Heart left ventricle (tissue), 16 donors: ENCODE results near the gene MGAT4D. TPM values are rescaled to one million over a fixed set of nuclear protein-coding genes. Genes with fewer than 3 reads are reported as not detected.

Source experiments
- ATAC-seq, 4 donors: fragments of 200-7000 bp; cut with Tn5 transposase; one replicate each; pipeline ENCODE4 v1.9.1; 2020 to 2022; ENCODE audit warnings: moderate library complexity in 4 of 4, mild to moderate bottlenecking in 3 of 4, moderate number of reproducible peaks in 1 of 4
- DNase-seq, 5 donors: peaks; one replicate each; pipeline ENCODE4 v3.0.0-alpha.2; 2020
- H3K27ac ChIP-seq, 12 donors: fragments of 200-600 bp; sonication (generic) in 4 of 12; one replicate each; pipeline versions ENCODE4 v1.5.0 to v1.8.0; 2016 to 2022; ENCODE audit warnings: mild to moderate bottlenecking in 2 of 12
- H3K27me3 ChIP-seq, 9 donors: fragments of 200-600 bp; sonication (generic) in 2 of 9; one replicate each; pipeline versions ENCODE4 v1.5.1 to v1.8.0; 2016 to 2022; ENCODE audit warnings: mild to moderate bottlenecking in 3 of 9
- H3K36me3 ChIP-seq, 9 donors: fragments of 200-600 bp; sonication (generic) in 2 of 9; one replicate each; pipeline versions ENCODE4 v1.5.0 to v1.8.0; 2018 to 2022; ENCODE audit warnings: mild to moderate bottlenecking in 2 of 9
- H3K4me1 ChIP-seq, 12 donors: fragments of 200-600 bp; sonication (generic) in 4 of 12; one replicate each; pipeline versions ENCODE4 v1.5.0 to v1.8.0; 2016 to 2022; ENCODE audit warnings: mild to moderate bottlenecking in 3 of 12
- H3K4me3 ChIP-seq, 12 donors: fragments of 200-600 bp; sonication (generic) in 4 of 12; one replicate each; pipeline versions ENCODE4 v1.5.0 to v1.8.0; 2017 to 2022; ENCODE audit warnings: mild to moderate bottlenecking in 9 of 12, moderate library complexity in 4 of 12
- H3K9me3 ChIP-seq, 12 donors: fragments of 200-600 bp; sonication (generic) in 4 of 12; one replicate each; pipeline versions ENCODE4 v1.5.0 to v1.8.0; 2016 to 2022; ENCODE audit warnings: mild to moderate bottlenecking in 1 of 12
- POLR2A ChIP-seq, 2 donors: fragments of 450-650 bp; IDR thresholded peaks; one replicate each; pipeline ENCODE4 v1.6.1; 2017; ENCODE audit warnings: antibody characterized with exemption in 2 of 2, mild to moderate bottlenecking in 2 of 2, moderate library complexity in 2 of 2
- WGBS, 4 donors: extraction: QIAGEN DNeasy Blood & Tissue Kit in 2 of 4; methylation state at CpG; one replicate each; pipeline versions ENCODE4 v1.1.5 to v1.1.7; 2013 to 2018; 5-methylcytosine and 5-hydroxymethylcytosine counted together
- intact Hi-C, 10 donors: fragments of 100-400 bp; cut with DNase I; formaldehyde crosslinking; loops; one replicate each; pipeline versions ENCODE4 v1.11.1 to v1.14.2; 2022
- polyA plus RNA-seq, 2 donors: library from polyadenylated mRNA; stranded (reverse); fragments of 200-250 nt; gene quantifications; one replicate each; pipeline ENCODE4 v1.2.3, GENCODE V29; 2013
- total RNA-seq, 9 donors: library from RNA; depleted of rRNA in 2 of 9; stranded (reverse); fragments of >200 nt in 2 of 9; fragmentation: NEBNext Ultra II Directional in 3 of 9; extraction: Animal tissue kit (Norgen Biotek cat#: 25700) in 3 of 9; gene quantifications; one replicate each; pipeline versions ENCODE4 v1.1.0 to v1.2.4, GENCODE V29; 2016 to 2023
- TF ChIP-seq, protein P1 (sequence below), 12 donors: fragments of 200-600 bp; sonication (generic) in 4 of 12; IDR thresholded peaks; one replicate each; pipeline versions ENCODE4 v1.5.0 to v1.8.0; 2018 to 2022; ENCODE audit warnings: antibody characterized with exemption in 12 of 12, mild to moderate bottlenecking in 5 of 12
- donor health status: ischemic (EF 13 %, LVEDD 7.1; RV severe dilation, severe dysfunction).
- donor health status: healthy with polysubstance abuse.
- donor health status: DM: no; HTN: yes; CAD: no.
- donor health status: DM: no; HTN: no; CAD: no.
- donor health status: ischemic (EF 25% LVEDD 6.9; RV normal size, moderate dysfunction).
- donor health status: ischemic (EF 25% LVEDD 5.7; RV mildly dilated, moderate dysfunction).
- donor health status: healthy.
- donor health status: DM: yes; HTN: yes; CAD: no.
- donor health status: ischemic (EF 35%, LVEDD 5.7; RV mildly dilated, moderate dysfunction).
- donor health status: nonischemic (EF 11% LVEDD 7.7; RV severe dilation, severe dysfunction).
- donor health status: DM: yes; HTN: yes; CAD: no.
- donor health status: PGD.
- donor health status: ischemic (EF 29% LVEDD 5.4; RV normal size, mild dysfunction).
- donor health status: nonischemic (EF 23%, LVEDD 6.1; RV moderate dilation, normal function).

Gene MGAT4D
- total and polyA plus RNA-seq, 11 donors: not detected

DNA sequence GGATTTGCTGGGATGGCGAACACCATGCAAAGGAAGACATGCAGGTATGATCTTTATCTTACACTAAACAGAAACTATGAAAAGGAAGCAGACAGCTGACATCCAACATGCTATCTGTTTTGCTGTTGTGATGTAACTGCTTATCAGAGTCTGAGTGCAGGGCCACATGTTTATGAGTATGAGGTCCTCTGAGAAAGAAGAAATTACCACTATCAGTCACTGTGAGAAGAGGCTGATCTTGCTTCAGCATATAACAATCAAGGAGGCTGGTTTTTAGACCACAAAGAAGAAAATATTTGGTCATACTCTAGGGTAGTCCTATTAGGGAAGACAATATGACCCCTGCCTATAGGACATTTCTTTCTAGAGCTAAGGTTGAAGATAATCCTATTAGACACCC lies 89.1 kb downstream of the MGAT4D start:
- Histone ChIP-seq H3K4me3 (no peak overlapping the region), H3K27ac (no peak overlapping the region), H3K4me1 (no peaks in the 10 kb centered on the region), H3K9me3 (no peaks in the 10 kb centered on the region), H3K27me3 (peaks cover 0 to 6% (median 0%) of the 10 kb centered on the region in 9 donors), H3K36me3 (peaks cover 0 to 4% (median 0%) of the 10 kb centered on the region in 9 donors)
- DNase-seq: no peak
- intact Hi-C loops: no loop called here
- ATAC-seq: no peak
- TF ChIP-seq POLR2A (IDR thresholded peaks at IDR 0.05): no peak
- TF ChIP-seq, protein P1, sequence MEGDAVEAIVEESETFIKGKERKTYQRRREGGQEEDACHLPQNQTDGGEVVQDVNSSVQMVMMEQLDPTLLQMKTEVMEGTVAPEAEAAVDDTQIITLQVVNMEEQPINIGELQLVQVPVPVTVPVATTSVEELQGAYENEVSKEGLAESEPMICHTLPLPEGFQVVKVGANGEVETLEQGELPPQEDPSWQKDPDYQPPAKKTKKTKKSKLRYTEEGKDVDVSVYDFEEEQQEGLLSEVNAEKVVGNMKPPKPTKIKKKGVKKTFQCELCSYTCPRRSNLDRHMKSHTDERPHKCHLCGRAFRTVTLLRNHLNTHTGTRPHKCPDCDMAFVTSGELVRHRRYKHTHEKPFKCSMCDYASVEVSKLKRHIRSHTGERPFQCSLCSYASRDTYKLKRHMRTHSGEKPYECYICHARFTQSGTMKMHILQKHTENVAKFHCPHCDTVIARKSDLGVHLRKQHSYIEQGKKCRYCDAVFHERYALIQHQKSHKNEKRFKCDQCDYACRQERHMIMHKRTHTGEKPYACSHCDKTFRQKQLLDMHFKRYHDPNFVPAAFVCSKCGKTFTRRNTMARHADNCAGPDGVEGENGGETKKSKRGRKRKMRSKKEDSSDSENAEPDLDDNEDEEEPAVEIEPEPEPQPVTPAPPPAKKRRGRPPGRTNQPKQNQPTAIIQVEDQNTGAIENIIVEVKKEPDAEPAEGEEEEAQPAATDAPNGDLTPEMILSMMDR (IDR thresholded peaks at IDR 0.05): no peak
- 79 to 92% (median 87%) methylated on average over 1 of the region's 1 CpG for WGBS, 4 donors

DNA sequence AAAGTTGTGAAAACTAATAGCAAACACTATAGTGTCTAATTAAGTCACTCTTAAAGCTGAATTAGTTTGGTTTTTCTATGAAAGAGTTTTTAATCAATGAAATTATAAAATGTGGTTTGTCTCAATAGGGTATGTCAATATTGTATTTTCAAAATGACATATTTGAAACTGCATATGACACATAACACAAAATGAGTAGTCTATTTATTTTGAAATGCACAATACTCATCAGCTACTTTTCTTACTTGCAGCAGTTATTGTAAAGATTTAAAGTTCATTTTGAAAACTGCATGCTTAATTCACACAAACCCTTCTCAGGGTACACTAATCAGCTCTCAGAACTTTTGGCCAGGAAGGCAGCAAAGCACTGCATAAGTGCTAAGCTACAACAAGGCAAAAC lies 91.8 kb downstream of the MGAT4D start:
- no peak for TF ChIP-seq POLR2A (IDR thresholded peaks at IDR 0.05)
- TF ChIP-seq, protein P1 (IDR thresholded peaks at IDR 0.05): no peak
- Histone ChIP-seq H3K4me1 (no peaks in the 10 kb centered on the region), H3K36me3 (peaks cover 0 to 11% (median 0%) of the 10 kb centered on the region in 9 donors), H3K4me3 (no peak overlapping the region), H3K9me3 (no peaks in the 10 kb centered on the region), H3K27me3 (no peaks in the 10 kb centered on the region), H3K27ac (no peak overlapping the region)
- intact Hi-C loops: no loop called here
- DNase-seq (no peak), ATAC-seq (no peak)

DNA sequence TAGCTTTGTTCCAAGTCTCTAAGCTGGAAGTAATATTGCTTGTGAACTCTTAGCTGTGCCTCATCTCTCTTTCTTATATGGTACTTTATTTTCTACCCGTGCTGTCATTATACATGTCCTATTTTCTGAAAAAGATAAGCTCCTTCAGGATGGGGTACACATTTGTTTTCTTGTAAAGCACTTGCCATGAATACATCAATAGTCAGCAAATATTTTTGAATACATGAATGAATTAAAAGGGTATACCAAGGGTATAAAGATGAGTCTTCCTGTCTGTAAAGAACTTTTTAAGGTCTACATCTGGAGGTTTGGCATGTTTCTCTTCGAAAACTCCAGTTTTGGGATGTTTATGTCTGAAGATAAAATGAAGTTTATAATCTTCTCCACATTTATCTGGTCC lies 98.0 kb downstream of the MGAT4D start:
- 64 to 77% (median 72%) methylated on average over 2 of the region's 2 CpGs for WGBS, 4 donors
- TF ChIP-seq POLR2A (IDR thresholded peaks at IDR 0.05): no peak
- TF ChIP-seq, protein P1 (IDR thresholded peaks at IDR 0.05): no peak
- Histone ChIP-seq H3K9me3 (no peaks in the 10 kb centered on the region), H3K4me1 (no peaks in the 10 kb centered on the region), H3K4me3 (no peak overlapping the region), H3K27ac (no peak overlapping the region), H3K27me3 (no peaks in the 10 kb centered on the region), H3K36me3 (peaks cover 0 to 27% (median 0%) of the 10 kb centered on the region in 9 donors)
- DNase-seq: no peak
- intact Hi-C loops: no loop called here
- no peak for ATAC-seq

DNA sequence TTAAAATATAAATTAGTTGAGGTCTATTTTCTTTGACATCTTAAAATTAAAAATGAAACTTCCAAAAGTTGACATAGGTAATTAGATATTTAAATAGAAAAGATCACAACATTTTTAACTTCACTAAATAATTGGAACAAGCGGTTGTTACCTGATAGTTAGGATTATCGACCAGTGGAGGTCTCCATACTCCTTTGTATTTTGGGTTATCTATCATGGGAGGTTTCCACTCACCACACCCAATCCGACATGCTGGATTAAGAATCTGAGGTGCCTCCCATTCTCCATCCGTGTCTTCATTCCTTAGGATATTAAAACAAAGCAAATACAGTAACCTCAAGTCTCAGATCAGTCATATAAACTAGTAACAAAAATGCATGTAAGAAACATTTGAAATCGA lies 102.4 kb downstream of the MGAT4D start:
- Histone ChIP-seq H3K4me1 (no peaks in the 10 kb centered on the region), H3K4me3 (no peak overlapping the region), H3K36me3 (peaks cover 0 to 50% (median 0%) of the 10 kb centered on the region in 9 donors), H3K27ac (no peak overlapping the region), H3K27me3 (no peaks in the 10 kb centered on the region), H3K9me3 (no peaks in the 10 kb centered on the region)
- 69 to 78% (median 75%) methylated on average over 5 of the region's 5 CpGs for WGBS, 4 donors
- DNase-seq: no peak
- no peak for ATAC-seq
- no peak for TF ChIP-seq POLR2A (IDR thresholded peaks at IDR 0.05)
- TF ChIP-seq, protein P1 (IDR thresholded peaks at IDR 0.05): no peak
- intact Hi-C loops: no loop called here

Other genes with a start within 250 kb of the MGAT4D start
- 10 to 100 TPM; 61.0 to 80.9 (median 70.3) TPM for gene SCOC, start 124.6 kb downstream of the MGAT4D start, total RNA-seq
- 10 to 100 TPM; 49.1 to 87.1 TPM for gene SCOC, start 124.6 kb downstream of the MGAT4D start, polyA plus RNA-seq
- 10 to 100 TPM; 52.6 to 86.4 (median 62.7) TPM for gene CLGN, start 70.6 kb downstream of the MGAT4D start, total RNA-seq
- gene CLGN, start 70.6 kb downstream of the MGAT4D start, polyA plus RNA-seq: 10 to 100 TPM; 29.0 to 41.6 TPM
- 10 to 100 TPM; 11.5 to 22.3 (median 16.5) TPM for gene ELMOD2, start 25.9 kb upstream of the MGAT4D start, total RNA-seq
- 1 to 10 TPM; 8.2 to 8.3 TPM for gene ELMOD2, start 25.9 kb upstream of the MGAT4D start, polyA plus RNA-seq
- gene UCP1, start 70.7 kb upstream of the MGAT4D start, total RNA-seq: not detected
- under 1 TPM in 1 of 2 donors, not detected in 1; 0.14 TPM for gene UCP1, start 70.7 kb upstream of the MGAT4D start, polyA plus RNA-seq